Liver (tissue), 9 donors: ENCODE results near the gene PRKN. TPM values are rescaled to one million over a fixed set of nuclear protein-coding genes. Genes with fewer than 3 reads are reported as not detected.

Experiments used
- DNase-seq: peaks from one replicate; pipeline ENCODE4 v3.0.0-alpha.2; 2017; ENCODE audit warnings: low spot score
- H3K27ac ChIP-seq, 2 donors: one replicate each; pipeline ENCODE4 v1.7.0; 2013; ENCODE audit warnings: inconsistent platforms in 2 of 2, low read length in 2 of 2, control low read depth in 1 of 2, low read depth in 1 of 2, mild to moderate bottlenecking in 1 of 2
- H3K27me3 ChIP-seq, 4 donors: one replicate each; pipeline versions ENCODE4 v1.6.1 to v1.7.0; 2013; ENCODE audit warnings: low read length in 3 of 4, inconsistent platforms in 1 of 4, mild to moderate bottlenecking in 1 of 4, moderate library complexity in 1 of 4; ENCODE audit not compliant: control insufficient read depth in 4 of 4, insufficient read depth in 4 of 4
- H3K36me3 ChIP-seq, 4 donors: one replicate each; pipeline versions ENCODE4 v1.6.1 to v1.7.0; 2013; ENCODE audit warnings: low read length in 3 of 4, mild to moderate bottlenecking in 3 of 4, low read depth in 1 of 4, moderate library complexity in 1 of 4; ENCODE audit not compliant: control insufficient read depth in 4 of 4, insufficient read depth in 3 of 4
- H3K4me1 ChIP-seq, 4 donors: one replicate each; pipeline versions ENCODE4 v1.6.1 to v1.7.0; 2013; ENCODE audit warnings: low read length in 3 of 4, mild to moderate bottlenecking in 3 of 4, moderate library complexity in 1 of 4; ENCODE audit not compliant: control insufficient read depth in 4 of 4, insufficient read depth in 4 of 4
- H3K4me3 ChIP-seq, 3 donors: one replicate each; pipeline versions ENCODE4 v1.6.1 to v1.7.0; 2013; ENCODE audit warnings: low read length in 3 of 3, control low read depth in 1 of 3, low read depth in 1 of 3, mild to moderate bottlenecking in 1 of 3
- H3K9ac ChIP-seq, 2 donors: one replicate each; pipeline ENCODE4 v1.7.0; 2013; ENCODE audit warnings: low read length in 2 of 2, mild to moderate bottlenecking in 2 of 2, moderate library complexity in 2 of 2, control low read depth in 1 of 2, low read depth in 1 of 2
- H3K9me3 ChIP-seq, 4 donors: one replicate each; pipeline versions ENCODE4 v1.6.1 to v1.7.0; 2013; ENCODE audit warnings: low read length in 3 of 4; ENCODE audit not compliant: control insufficient read depth in 4 of 4
- EGR1 ChIP-seq, 2 donors: IDR thresholded peaks; 2 replicates each; pipeline ENCODE4 v1.6.1; 2016 to 2018; ENCODE audit warnings: antibody characterized with exemption in 2 of 2, low read depth in 2 of 2
- FOXA2 ChIP-seq: IDR thresholded peaks from 2 replicates; pipeline ENCODE4 v1.6.1; 2016; ENCODE audit warnings: antibody characterized with exemption
- HNF4A ChIP-seq, 2 donors: conservative IDR thresholded peaks; 2 replicates each; pipeline ENCODE4 v1.6.1; 2016; ENCODE audit warnings: antibody characterized with exemption in 2 of 2, mild to moderate bottlenecking in 2 of 2
- HNF4G ChIP-seq: IDR thresholded peaks from 2 replicates; pipeline ENCODE4 v1.6.1; 2016; ENCODE audit warnings: antibody characterized with exemption
- JUND ChIP-seq, 2 donors: IDR thresholded peaks; 2 replicates each; pipeline ENCODE4 v1.6.1; 2016; ENCODE audit warnings: antibody characterized with exemption in 2 of 2
- NR2F2 ChIP-seq: IDR thresholded peaks from 2 replicates; pipeline ENCODE4 v1.6.1; 2016; ENCODE audit warnings: antibody characterized with exemption
- RAD21 ChIP-seq, 2 donors: IDR thresholded peaks; 2 replicates each; pipeline ENCODE4 v1.6.1; 2016; ENCODE audit warnings: antibody characterized with exemption in 2 of 2, mild to moderate bottlenecking in 2 of 2
- RXRA ChIP-seq, 2 donors: IDR thresholded peaks; 2 replicates each; pipeline ENCODE4 v1.6.1; 2017 to 2018; ENCODE audit warnings: antibody characterized with exemption in 2 of 2, mild to moderate bottlenecking in 1 of 2
- SP1 ChIP-seq: IDR thresholded peaks from 2 replicates; pipeline ENCODE4 v1.6.1; 2018; ENCODE audit warnings: antibody characterized with exemption, mild to moderate bottlenecking
- TAF1 ChIP-seq: conservative IDR thresholded peaks from 2 replicates; pipeline ENCODE4 v1.6.1; 2016; ENCODE audit warnings: antibody characterized with exemption, mild to moderate bottlenecking
- WGBS: extraction: QIAGEN DNeasy Blood & Tissue Kit; methylation state at CpG from one replicate; pipeline ENCODE4 v1.1.7; 2013; 5-methylcytosine and 5-hydroxymethylcytosine counted together
- polyA plus RNA-seq, 2 donors: library from polyadenylated mRNA; stranded (reverse) in 1 of 2; unstranded in 1 of 2; fragments of 200-250 nt in 1 of 2; fragments of >200 nt in 1 of 2; fragmentation: Nextera tagmentation in 1 of 2; extraction: Ambion mirVana in 1 of 2; gene quantifications; one replicate each; pipeline versions ENCODE4 v1.2.1 to v1.2.3, GENCODE V29; 2013 to 2015
- total RNA-seq, 2 donors: library from RNA; depleted of rRNA; stranded (reverse); fragments of >200 nt; gene quantifications; one replicate each; pipeline ENCODE4 v1.2.3, GENCODE V29; 2014
- TF ChIP-seq, protein P1 (sequence below): fragments of 150-350 bp; IDR thresholded peaks from 2 replicates; pipeline ENCODE4 v1.5.1; 2017; ENCODE audit warnings: improper control_type of control experiment, low read depth, low read length; ENCODE audit not compliant: missing input control
- TF ChIP-seq, protein P2 (sequence below): IDR thresholded peaks from 2 replicates; pipeline ENCODE4 v1.6.1; 2016; ENCODE audit warnings: antibody characterized with exemption
- TF ChIP-seq, protein P3 (sequence below): IDR thresholded peaks from 2 replicates; pipeline ENCODE4 v1.6.1; 2016; ENCODE audit warnings: antibody characterized with exemption
- donor health status: healthy.
- donor health status: healthy.
- donor health status: healthy.
- donor health status: healthy.
- donor health status: healthy.

Gene PRKN
- total and polyA plus RNA-seq, 4 donors = 0.47 to 4.1 (median 3.2) TPM

DNA sequence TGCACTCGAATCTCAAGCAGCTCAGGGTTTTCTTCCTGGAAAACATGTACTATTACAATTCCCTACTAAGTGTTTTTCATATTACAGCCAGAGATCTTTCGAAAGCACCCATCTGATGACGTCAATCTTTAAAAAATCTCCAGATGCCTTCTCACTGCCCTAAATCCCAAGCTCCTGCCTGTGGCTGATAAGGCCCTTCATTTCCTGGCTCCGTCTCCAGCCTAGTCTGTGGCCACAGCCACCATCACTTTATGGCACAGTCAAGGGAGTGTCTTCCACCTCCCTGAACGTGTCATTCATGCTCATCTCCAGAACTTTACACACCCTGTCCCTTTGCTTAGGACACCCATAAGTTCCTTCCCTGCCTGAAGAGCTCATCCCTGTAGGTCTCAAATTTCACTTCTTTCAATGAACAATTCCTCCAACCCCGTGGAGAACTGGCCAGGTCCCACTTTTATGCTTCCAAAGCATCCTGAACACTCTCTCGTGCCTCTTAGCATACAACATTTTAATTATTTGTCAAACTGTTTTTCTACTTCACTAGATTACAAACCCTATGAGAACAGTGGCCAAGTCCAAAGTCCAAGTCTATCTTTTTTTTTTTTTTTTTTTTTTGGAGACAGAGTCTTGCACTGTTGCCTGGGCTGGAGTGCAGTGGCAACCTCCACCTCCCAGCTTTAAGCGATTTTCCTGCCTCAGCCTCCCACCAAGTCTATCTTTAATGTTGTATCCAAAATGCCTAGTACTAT is 1347.6 kb downstream of the PRKN start:
- WGBS = 65% methylated on average over 8 of the region's 8 CpGs
- no peak for DNase-seq
- no peak for TF ChIP-seq RXRA (IDR thresholded peaks at IDR 0.05)
- TF ChIP-seq HNF4A (conservative IDR thresholded peaks at IDR 0.05) = peak; percentile 65 to 70
- no peaks in the 10 kb centered on the region for H3K9me3 ChIP-seq
- no peaks in the 10 kb centered on the region for H3K36me3 ChIP-seq
- H3K27ac ChIP-seq = no peak overlapping the region
- H3K27me3 ChIP-seq = no peaks in the 10 kb centered on the region
- H3K4me3 ChIP-seq = no peak overlapping the region
- H3K4me1 ChIP-seq = peaks cover 0 to 4% (median 2%) of the 10 kb centered on the region in 4 donors
- no peak overlapping the region for H3K9ac ChIP-seq

DNA sequence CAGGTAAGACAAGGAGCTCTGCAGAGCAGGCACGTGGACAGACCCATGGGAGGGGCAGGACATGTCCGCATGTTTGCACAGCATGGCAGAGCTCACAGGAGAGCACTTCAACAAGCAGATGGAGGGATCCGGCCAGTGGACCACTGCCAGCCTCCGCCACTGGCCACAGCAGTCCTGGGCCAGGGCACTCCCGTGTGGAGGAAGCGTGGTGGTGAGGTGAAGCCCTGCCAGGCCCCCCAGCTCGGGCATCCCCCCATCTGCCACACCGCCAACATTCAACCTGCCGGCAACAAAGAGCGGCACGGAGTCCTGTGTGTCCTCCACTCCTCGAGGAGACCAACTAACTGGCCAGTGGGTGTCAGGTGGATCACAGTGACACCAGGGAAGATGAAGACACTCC is 1349.5 kb downstream of the PRKN start:
- DNase-seq = no peak
- Histone ChIP-seq H3K9ac (no peak overlapping the region), H3K9me3 (no peaks in the 10 kb centered on the region), H3K36me3 (no peaks in the 10 kb centered on the region), H3K27ac (no peak overlapping the region), H3K4me3 (no peak overlapping the region), H3K4me1 (peaks cover 0 to 4% (median 2%) of the 10 kb centered on the region in 4 donors), H3K27me3 (no peaks in the 10 kb centered on the region)
- 91% methylated on average over 12 of the region's 12 CpGs for WGBS
- TF ChIP-seq RAD21 (IDR thresholded peaks at IDR 0.05) (no peak), JUND (IDR thresholded peaks at IDR 0.05) (no peak), SP1 (no peak), EGR1 (IDR thresholded peaks at IDR 0.05; ENCODE audit: low read depth in 2 of 2) (no peak), RXRA (IDR thresholded peaks at IDR 0.05) (no peak), TAF1 (no peak), HNF4G (no peak), NR2F2 (no peak), FOXA2 (no peak)
- TF ChIP-seq, protein P1, sequence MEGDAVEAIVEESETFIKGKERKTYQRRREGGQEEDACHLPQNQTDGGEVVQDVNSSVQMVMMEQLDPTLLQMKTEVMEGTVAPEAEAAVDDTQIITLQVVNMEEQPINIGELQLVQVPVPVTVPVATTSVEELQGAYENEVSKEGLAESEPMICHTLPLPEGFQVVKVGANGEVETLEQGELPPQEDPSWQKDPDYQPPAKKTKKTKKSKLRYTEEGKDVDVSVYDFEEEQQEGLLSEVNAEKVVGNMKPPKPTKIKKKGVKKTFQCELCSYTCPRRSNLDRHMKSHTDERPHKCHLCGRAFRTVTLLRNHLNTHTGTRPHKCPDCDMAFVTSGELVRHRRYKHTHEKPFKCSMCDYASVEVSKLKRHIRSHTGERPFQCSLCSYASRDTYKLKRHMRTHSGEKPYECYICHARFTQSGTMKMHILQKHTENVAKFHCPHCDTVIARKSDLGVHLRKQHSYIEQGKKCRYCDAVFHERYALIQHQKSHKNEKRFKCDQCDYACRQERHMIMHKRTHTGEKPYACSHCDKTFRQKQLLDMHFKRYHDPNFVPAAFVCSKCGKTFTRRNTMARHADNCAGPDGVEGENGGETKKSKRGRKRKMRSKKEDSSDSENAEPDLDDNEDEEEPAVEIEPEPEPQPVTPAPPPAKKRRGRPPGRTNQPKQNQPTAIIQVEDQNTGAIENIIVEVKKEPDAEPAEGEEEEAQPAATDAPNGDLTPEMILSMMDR = no peak
- TF ChIP-seq, protein P2, sequence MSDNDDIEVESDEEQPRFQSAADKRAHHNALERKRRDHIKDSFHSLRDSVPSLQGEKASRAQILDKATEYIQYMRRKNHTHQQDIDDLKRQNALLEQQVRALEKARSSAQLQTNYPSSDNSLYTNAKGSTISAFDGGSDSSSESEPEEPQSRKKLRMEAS = no peak

DNA sequence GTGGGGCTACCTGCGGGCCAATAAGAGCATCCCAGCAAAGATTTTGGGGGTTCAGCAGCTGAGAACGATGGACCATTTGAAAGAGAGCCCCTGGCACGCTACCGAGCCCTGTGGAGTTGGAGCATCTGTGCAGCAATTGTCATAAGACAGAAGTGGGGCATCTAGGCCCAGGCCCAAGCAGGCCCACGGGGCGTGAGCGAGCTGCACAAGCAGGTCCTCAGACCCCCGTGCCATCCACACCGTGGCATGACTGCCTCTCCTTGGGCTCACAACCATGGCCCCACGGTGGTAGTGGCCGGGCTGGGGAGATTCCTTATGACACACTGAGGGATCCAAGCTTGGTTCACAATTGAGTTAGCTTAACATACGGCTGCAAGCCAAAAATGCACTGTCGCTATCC is 1350.5 kb downstream of the PRKN start:
- Histone ChIP-seq H3K36me3 (no peaks in the 10 kb centered on the region), H3K27ac (no peak overlapping the region), H3K4me3 (no peak overlapping the region), H3K27me3 (no peaks in the 10 kb centered on the region), H3K4me1 (peaks cover 0 to 4% (median 2%) of the 10 kb centered on the region in 4 donors), H3K9ac (no peak overlapping the region), H3K9me3 (no peaks in the 10 kb centered on the region)
- DNase-seq = no peak
- WGBS = 97% methylated on average over 13 of the region's 13 CpGs
- TF ChIP-seq, protein P3, sequence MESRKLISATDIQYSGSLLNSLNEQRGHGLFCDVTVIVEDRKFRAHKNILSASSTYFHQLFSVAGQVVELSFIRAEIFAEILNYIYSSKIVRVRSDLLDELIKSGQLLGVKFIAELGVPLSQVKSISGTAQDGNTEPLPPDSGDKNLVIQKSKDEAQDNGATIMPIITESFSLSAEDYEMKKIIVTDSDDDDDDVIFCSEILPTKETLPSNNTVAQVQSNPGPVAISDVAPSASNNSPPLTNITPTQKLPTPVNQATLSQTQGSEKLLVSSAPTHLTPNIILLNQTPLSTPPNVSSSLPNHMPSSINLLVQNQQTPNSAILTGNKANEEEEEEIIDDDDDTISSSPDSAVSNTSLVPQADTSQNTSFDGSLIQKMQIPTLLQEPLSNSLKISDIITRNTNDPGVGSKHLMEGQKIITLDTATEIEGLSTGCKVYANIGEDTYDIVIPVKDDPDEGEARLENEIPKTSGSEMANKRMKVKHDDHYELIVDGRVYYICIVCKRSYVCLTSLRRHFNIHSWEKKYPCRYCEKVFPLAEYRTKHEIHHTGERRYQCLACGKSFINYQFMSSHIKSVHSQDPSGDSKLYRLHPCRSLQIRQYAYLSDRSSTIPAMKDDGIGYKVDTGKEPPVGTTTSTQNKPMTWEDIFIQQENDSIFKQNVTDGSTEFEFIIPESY = no peak
